Stimulated activated naive CD8-positive, alpha-beta T cell treated with anti-CD3 and anti-CD28 coated beads, Interleukin-15, amount 100 ng/mL, for 72 hours (primary cell): ENCODE data around the gene BRS3.

Experiments
- ATAC-seq: fragments of 150-1000 bp; cut with Tn5 transposase; 2 replicates; pipeline ENCODE4 v1.10.0; 2021; ENCODE audit warnings: mild to moderate bottlenecking, moderate library complexity
- DNase-seq, 2 donors: peaks; one replicate each; pipeline ENCODE4 v3.0.0; 2021 to 2022
- H3K27ac Mint-ChIP-seq, 2 donors: one replicate each; pipeline ENCODE4 v1.8.0; 2022; ENCODE audit warnings: mild to moderate bottlenecking in 2 of 2, mixed read lengths in 2 of 2, moderate library complexity in 2 of 2
- H3K27me3 Mint-ChIP-seq: one replicate; pipeline ENCODE4 v1.8.0; 2022; ENCODE audit warnings: mixed read lengths
- H3K4me1 Mint-ChIP-seq: one replicate; pipeline ENCODE4 v1.8.0; 2022; ENCODE audit warnings: mild to moderate bottlenecking, mixed read lengths
- H3K4me3 Mint-ChIP-seq, 2 donors: one replicate each; pipeline ENCODE4 v1.8.0; 2022; ENCODE audit warnings: mild to moderate bottlenecking in 2 of 2, mixed read lengths in 2 of 2, moderate library complexity in 1 of 2
- H3K9me3 Mint-ChIP-seq, 2 donors: one replicate each; pipeline ENCODE4 v1.8.0; 2022; ENCODE audit warnings: mixed read lengths in 2 of 2

BRS3 gene

GRCh38 chrX:136475236-136475635 lies 12.5 kb upstream of the BRS3 start:
- no peak for ATAC-seq
- H3K4me3 Mint-ChIP-seq = no peak overlapping the region
- H3K9me3 Mint-ChIP-seq = no peaks in the 10 kb centered on the region
- H3K4me1 Mint-ChIP-seq = no peaks in the 10 kb centered on the region
- no peak overlapping the region for H3K27ac Mint-ChIP-seq
- no peak for DNase-seq
- H3K27me3 Mint-ChIP-seq = no peaks in the 10 kb centered on the region

- no peaks in the 10 kb centered on the region for H3K4me1 Mint-ChIP-seq
- no peaks in the 10 kb centered on the region for H3K27me3 Mint-ChIP-seq
- DNase-seq (no peak), ATAC-seq (no peak)
- H3K9me3 Mint-ChIP-seq = no peaks in the 10 kb centered on the region
- no peak overlapping the region for H3K27ac Mint-ChIP-seq
- H3K4me3 Mint-ChIP-seq = no peak overlapping the region
Measured at GRCh38 chrX:136476501-136476900, 11.2 kb upstream of the BRS3 start.

- H3K4me3 Mint-ChIP-seq = no peak overlapping the region
- H3K9me3 Mint-ChIP-seq = no peaks in the 10 kb centered on the region
- H3K27me3 Mint-ChIP-seq = no peaks in the 10 kb centered on the region
- H3K4me1 Mint-ChIP-seq = no peaks in the 10 kb centered on the region
- DNase-seq (no peak), ATAC-seq (no peak)
- H3K27ac Mint-ChIP-seq = no peak overlapping the region
Measured at GRCh38 chrX:136477026-136477425, 10.7 kb upstream of the BRS3 start.

- H3K27ac Mint-ChIP-seq = no peak overlapping the region
- no peaks in the 10 kb centered on the region for H3K27me3 Mint-ChIP-seq
- H3K4me3 Mint-ChIP-seq = no peak overlapping the region
- no peaks in the 10 kb centered on the region for H3K4me1 Mint-ChIP-seq
- no peak for ATAC-seq
- DNase-seq = no peak
- H3K9me3 Mint-ChIP-seq = no peaks in the 10 kb centered on the region
Measured at GRCh38 chrX:136480383-136480782, 7.4 kb upstream of the BRS3 start.

- no peak overlapping the region for H3K27ac Mint-ChIP-seq
- no peak for DNase-seq
- no peak for ATAC-seq
- H3K9me3 Mint-ChIP-seq = no peaks in the 10 kb centered on the region
- no peaks in the 10 kb centered on the region for H3K4me1 Mint-ChIP-seq
- H3K27me3 Mint-ChIP-seq = peaks cover 36% of the 10 kb centered on the region
- H3K4me3 Mint-ChIP-seq = no peak overlapping the region
Measured at GRCh38 chrX:136488706-136489105, 959 bp downstream of the BRS3 start.

GRCh38 chrX:136491832-136492231 lies 4.1 kb downstream of the BRS3 start:
- ATAC-seq = no peak
- peaks cover 22% of the 10 kb centered on the region for H3K27me3 Mint-ChIP-seq

GRCh38 chrX:136493011-136493410 lies 5.3 kb downstream of the BRS3 start:
- H3K27ac Mint-ChIP-seq = no peak overlapping the region
- no peak for DNase-seq
- ATAC-seq = no peak
- no peaks in the 10 kb centered on the region for H3K4me1 Mint-ChIP-seq
- H3K27me3 Mint-ChIP-seq = peaks cover 22% of the 10 kb centered on the region
- no peak overlapping the region for H3K4me3 Mint-ChIP-seq
- H3K9me3 Mint-ChIP-seq = no peaks in the 10 kb centered on the region

More at GRCh38 chrX:136491832-136492231, 4.1 kb downstream of the BRS3 start:
- DNase-seq = no peak
- no peak overlapping the region for H3K4me3 Mint-ChIP-seq
- no peak overlapping the region for H3K27ac Mint-ChIP-seq
- no peaks in the 10 kb centered on the region for H3K4me1 Mint-ChIP-seq
- H3K9me3 Mint-ChIP-seq = no peaks in the 10 kb centered on the region

GRCh38 chrX:136495043-136495442 lies 7.3 kb downstream of the BRS3 start:
- ATAC-seq (no peak), DNase-seq (no peak)
- Mint-ChIP-seq H3K4me1 (peaks cover 13% of the 10 kb centered on the region), H3K27me3 (peaks cover 13% of the 10 kb centered on the region), H3K4me3 (no peak overlapping the region), H3K27ac (no peak overlapping the region), H3K9me3 (no peaks in the 10 kb centered on the region)

- Mint-ChIP-seq H3K27me3 (peaks cover 7% of the 10 kb centered on the region), H3K9me3 (no peaks in the 10 kb centered on the region), H3K27ac (peak overlapping the region; percentile 92 to 96), H3K4me3 (peak overlapping the region; percentile 81 to 87), H3K4me1 (peaks cover 13% of the 10 kb centered on the region)
- peak; percentile 0 for ATAC-seq
- no peak for DNase-seq
Measured at GRCh38 chrX:136496186-136496763, 8.5 kb downstream of the BRS3 start.

- Mint-ChIP-seq H3K4me1 (peaks cover 13% of the 10 kb centered on the region), H3K4me3 (peak overlapping the region; percentile 88 to 89), H3K27me3 (peaks cover 4% of the 10 kb centered on the region), H3K9me3 (no peaks in the 10 kb centered on the region), H3K27ac (peak overlapping the region; percentile 92 to 96)
- ATAC-seq (peak; percentile 86), DNase-seq (peak; percentile 82 to 90)
Measured at GRCh38 chrX:136496764-136497555, 9.2 kb downstream of the BRS3 start.

GRCh38 chrX:136497556-136498052 lies 9.9 kb downstream of the BRS3 start, which contains the start of gene HTATSF1:
HTATSF1 (plus strand) TSS chrX:136497592; CDS start chrX:136497685, 93 bp downstream.
- peak within 1 kb of the TSS; percentile 88 to 89 for H3K4me3 Mint-ChIP-seq
- DNase-seq (no peak), ATAC-seq (peak; percentile 22)
- H3K27ac Mint-ChIP-seq = peak within 1 kb of the TSS; percentile 93 to 96
- peaks cover 13% of the 10 kb centered on the region for H3K4me1 Mint-ChIP-seq
- no peaks in the 10 kb centered on the region for H3K9me3 Mint-ChIP-seq
- no peaks in the 10 kb centered on the region for H3K27me3 Mint-ChIP-seq

- Mint-ChIP-seq H3K4me3 (no peak overlapping the region), H3K27ac (no peak overlapping the region), H3K4me1 (no peaks in the 10 kb centered on the region), H3K27me3 (no peaks in the 10 kb centered on the region), H3K9me3 (no peaks in the 10 kb centered on the region)
- ATAC-seq = no peak
- no peak for DNase-seq
Measured at GRCh38 chrX:136519069-136519468, 31.3 kb downstream of the BRS3 start.

GRCh38 chrX:136523770-136524169 lies 36.0 kb downstream of the BRS3 start:
- no peaks in the 10 kb centered on the region for H3K27me3 Mint-ChIP-seq
- H3K4me3 Mint-ChIP-seq = no peak overlapping the region
- no peaks in the 10 kb centered on the region for H3K4me1 Mint-ChIP-seq
- no peak for ATAC-seq
- H3K9me3 Mint-ChIP-seq = peaks cover 0 to 6% of the 10 kb centered on the region in 2 donors
- H3K27ac Mint-ChIP-seq = no peak overlapping the region
- DNase-seq = no peak

- peaks cover 5% of the 10 kb centered on the region for H3K4me1 Mint-ChIP-seq
- H3K4me3 Mint-ChIP-seq = no peak overlapping the region
- DNase-seq = no peak
- H3K27me3 Mint-ChIP-seq = no peaks in the 10 kb centered on the region
- H3K9me3 Mint-ChIP-seq = peaks cover 0 to 6% of the 10 kb centered on the region in 2 donors
- H3K27ac Mint-ChIP-seq = no peak overlapping the region
- ATAC-seq = no peak
Measured at GRCh38 chrX:136525738-136526606, 38.2 kb downstream of the BRS3 start.

- ATAC-seq (no peak), DNase-seq (no peak)
- Mint-ChIP-seq H3K27ac (no peak overlapping the region), H3K27me3 (no peaks in the 10 kb centered on the region), H3K4me3 (no peak overlapping the region), H3K9me3 (peaks cover 0 to 6% of the 10 kb centered on the region in 2 donors), H3K4me1 (peaks cover 5% of the 10 kb centered on the region)
Measured at GRCh38 chrX:136528645-136529315, 41.0 kb downstream of the BRS3 start.
